K562 (cell line): ENCODE data around the gene GINS2. TPM values are rescaled to one million over a fixed set of nuclear protein-coding genes. Genes with fewer than 3 reads are reported as not detected.

Experiments used
- ATAC-seq: fragments of 200-7000 bp; cut with Tn5 transposase; 3 replicates; pipeline ENCODE4 v1.9.1; 2020; ENCODE audit warnings: moderate library complexity
- BruUV-seq: library from RNA; stranded (reverse); fragments of 400-500 nt; replicated peaks from 2 replicates; lab custom pipeline; 2021; lab: Mats Ljungman, UMichigan
- CTCF ChIA-PET: fragments of 300-600 bp; formaldehyde crosslinking; extraction: SDS; loops from one replicate; lab custom pipeline; 2021; ENCODE audit warnings: low intra/inter-chr PET ratio; lab: Yijun Ruan, JAX
- POLR2A ChIA-PET: fragments of 300-600, 350-650 bp; sonication (Branson Sonifier 250); formaldehyde crosslinking; extraction: SDS; loops from one replicate; lab custom pipeline; 2021; ENCODE audit warnings: antibody characterized with exemption, inconsistent platforms; lab: Yijun Ruan, JAX
- DNase-seq, 4 experiments: peaks; one replicate each; pipeline versions ENCODE4 v3.0.0 to v3.0.0-alpha.2; 2011 to 2018; ENCODE audit warnings: low spot score in 3 of 4, mixed read lengths in 3 of 4; ENCODE audit errors: extremely low read depth in 1 of 4
- FAIRE-seq: peaks from 2 replicates; lab custom pipeline; 2011; peaks lifted over from hg19 to GRCh38; lab: Jason Lieb, UNC
- H2AFZ ChIP-seq: 2 replicates; pipeline ENCODE4 v1.6.0; 2011; ENCODE audit warnings: low read depth, low read length, control low read depth, inconsistent platforms
- H3K27ac ChIP-seq: fragments of 200-600 bp; 3 replicates; pipeline ENCODE4 v1.8.0; 2011; ENCODE audit warnings: low read depth, mild to moderate bottlenecking, control low read depth, inconsistent platforms, low read length, moderate library complexity, mixed read lengths; ENCODE audit errors: extremely low read depth
- H3K27me3 ChIP-seq, 2 experiments: fragments of 300-600 bp in 1 of 2; 2 replicates in 1 of 2; 3 replicates in 1 of 2; pipeline versions ENCODE4 v1.6.0 to v1.8.0; 2011; ENCODE audit warnings: inconsistent platforms in 2 of 2, low read length in 2 of 2, mild to moderate bottlenecking in 1 of 2, mixed read lengths in 1 of 2, moderate library complexity in 1 of 2; ENCODE audit not compliant: control insufficient read depth in 2 of 2, insufficient read depth in 2 of 2
- H3K36me3 ChIP-seq: fragments of 300-600 bp; 3 replicates; pipeline ENCODE4 v1.8.0; 2011; ENCODE audit warnings: mild to moderate bottlenecking, low read length, inconsistent platforms; ENCODE audit not compliant: control insufficient read depth, insufficient read depth
- H3K4me1 ChIP-seq, 2 experiments: fragments of 200-600 bp in 1 of 2; replicated peaks in 1 of 2; 2 replicates in 1 of 2; 3 replicates in 1 of 2; pipeline versions ENCODE4 v1.5.1 to v1.8.0; 2011; ENCODE audit warnings: inconsistent platforms in 2 of 2, low read length in 2 of 2, mild to moderate bottlenecking in 1 of 2, mixed read lengths in 1 of 2, moderate library complexity in 1 of 2; ENCODE audit not compliant: control insufficient read depth in 2 of 2, insufficient read depth in 2 of 2
- H3K4me2 ChIP-seq: 2 replicates; pipeline ENCODE4 v1.6.1; 2011; ENCODE audit warnings: low read length, control low read depth, inconsistent platforms, mixed read lengths; ENCODE audit not compliant: insufficient read depth
- H3K4me3 ChIP-seq: fragments of 200-600 bp; sonication (generic), shearing (Covaris generic); 2 replicates; pipeline ENCODE4 v1.5.1; 2016; ENCODE audit warnings: control low read depth, inconsistent platforms
- H3K79me2 ChIP-seq: fragments of 200-600 bp; 3 replicates; pipeline ENCODE4 v1.8.0; 2011; ENCODE audit warnings: low read length, inconsistent platforms; ENCODE audit not compliant: control insufficient read depth, insufficient read depth
- H3K9ac ChIP-seq, 2 experiments: 2 replicates each; pipeline versions ENCODE4 v1.6.0 to v1.6.1; 2011; ENCODE audit warnings: low read depth in 2 of 2, low read length in 2 of 2, control low read depth in 1 of 2, inconsistent platforms in 1 of 2, mild to moderate bottlenecking in 1 of 2, mixed read lengths in 1 of 2; ENCODE audit not compliant: insufficient read depth in 1 of 2
- H3K9me1 ChIP-seq: one replicate; pipeline ENCODE4 v1.6.0; 2011; ENCODE audit warnings: inconsistent platforms, mild to moderate bottlenecking, low read length, moderate library complexity; ENCODE audit not compliant: control insufficient read depth, insufficient read depth
- H3K9me3 ChIP-seq: replicated peaks from 2 replicates; pipeline ENCODE4 v1.5.1; 2011; ENCODE audit warnings: low read depth, low read length, inconsistent platforms; ENCODE audit not compliant: control insufficient read depth, insufficient read depth
- H4K20me1 ChIP-seq: replicated peaks from 2 replicates; pipeline ENCODE4 v1.6.1; 2011; ENCODE audit warnings: low read length, inconsistent platforms, mixed read lengths; ENCODE audit not compliant: control insufficient read depth, insufficient read depth
- CREM ChIP-seq: IDR thresholded peaks from 2 replicates; pipeline ENCODE4 v1.6.1; 2014; ENCODE audit warnings: antibody characterized with exemption, low read depth
- JUNB ChIP-seq: fragments of 450-650 bp; formaldehyde crosslinking; conservative IDR thresholded peaks from 2 replicates; pipeline ENCODE4 v1.4.0; 2020; ENCODE audit warnings: mild to moderate bottlenecking
- MECOM ChIP-seq: fragments of 250-450 bp; sonication (Bioruptor Pico); IDR thresholded peaks from 2 replicates; pipeline ENCODE4 v1.8.0; 2022; ENCODE audit warnings: inconsistent platforms
- STAT5A ChIP-seq: IDR thresholded peaks from 2 replicates; pipeline ENCODE4 v1.6.1; 2012; ENCODE audit warnings: low read length, inconsistent platforms, borderline replicate concordance
- WGBS: fragments of 100-300 bp; shearing (Covaris generic); methylation state at CpG from one replicate; pipeline ENCODE4 v1.1.6; 2016; ENCODE audit warnings: low coverage, mixed read lengths; ENCODE audit not compliant: insufficient coverage; ENCODE audit errors: missing lambda C conversion rate; 5-methylcytosine and 5-hydroxymethylcytosine counted together
- in situ Hi-C: fragments of 300-500 bp; cut with MboI; formaldehyde crosslinking; loops from 4 replicates; pipeline ENCODE4 v1.15.0; 2018; ENCODE audit warnings: inconsistent platforms, mixed read lengths
- intact Hi-C: fragments of 100-400 bp; cut with micrococcal nuclease; formaldehyde crosslinking; loops from 2 replicates; pipeline ENCODE4 v1.14.2; 2022
- polyA plus RNA-seq, 8 experiments: library from polyadenylated mRNA; depleted of rRNA in 4 of 8; stranded (reverse) in 5 of 8; unstranded in 3 of 8; fragments of >200 nt; fragmentation: Nextera tagmentation in 2 of 8; fragmentation: Illumina TruSeq in 1 of 8; extraction: Ambion mirVana in 2 of 8; extraction: Trizol in 1 of 8; gene quantifications; 2 replicates each; pipeline versions ENCODE4 v1.2.1 to v1.2.3, GENCODE V29; 2011 to 2014; ENCODE audit warnings: inconsistent platforms in 1 of 8, missing spikeins in 1 of 8
- total RNA-seq, 7 experiments: library from RNA; depleted of rRNA in 6 of 7; stranded (reverse); fragments of >200 nt in 6 of 7; fragmentation: Illumina TruSeq in 2 of 7; extraction: Trizol in 2 of 7; gene quantifications; 2 replicates each; pipeline versions ENCODE4 v1.2.1 to v1.2.3, GENCODE V29; 2011 to 2021; ENCODE audit warnings: low replicate concordance in 1 of 7
- TF ChIP-seq, protein P1 (sequence below), 2 experiments: fragments of 450-650 bp; IDR thresholded peaks; 2 replicates each; pipeline ENCODE4 v1.6.1; 2016; ENCODE audit warnings: mild to moderate bottlenecking in 2 of 2, borderline replicate concordance in 1 of 2, low read depth in 1 of 2, moderate library complexity in 1 of 2

Gene GINS2
- total and polyA plus RNA-seq, 9 of the 15 experiments (the other 6 are each of a cell fraction or from before 2014, with no cell fraction given), result 40.4 to 76.2 (median 44.6) TPM

DNA sequence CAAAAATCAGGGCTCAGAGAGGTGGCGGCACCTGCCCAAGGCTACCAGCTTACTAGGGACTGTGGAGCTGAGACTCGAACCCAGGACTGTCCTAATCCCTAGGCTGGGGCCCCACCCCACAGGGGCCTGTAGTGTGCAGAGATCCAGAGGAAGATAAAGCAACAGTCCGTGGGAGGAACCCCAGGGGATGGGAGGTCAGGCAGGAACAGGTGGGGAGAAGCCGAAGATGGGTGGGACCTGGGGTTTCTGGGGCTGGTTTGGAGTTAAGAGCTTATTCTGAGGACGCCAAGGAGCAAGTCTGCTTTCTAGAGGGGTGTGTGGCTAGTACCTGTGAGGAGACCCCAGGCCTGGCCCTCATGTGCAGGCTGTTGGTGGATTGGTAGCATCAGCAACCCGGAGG is 47.2 kb upstream of the GINS2 start:
- Histone ChIP-seq H4K20me1 (peaks cover 4% of the 10 kb centered on the region), H3K9ac (no peak overlapping the region), H3K4me3 (no peak overlapping the region), H3K4me1 (peaks cover 2 to 15% of the 10 kb centered on the region in 2 experiments; a peak in 4 of 5 replicates), H3K4me2 (no peak overlapping the region), H3K36me3 (no peaks in the 10 kb centered on the region), H3K79me2 (no peaks in the 10 kb centered on the region), H3K27ac (no peak overlapping the region), H3K27me3 (peaks cover 20 to 48% of the 10 kb centered on the region in 2 experiments), H2AFZ (no peak overlapping the region), H3K9me1 (peaks cover 2% of the 10 kb centered on the region)
- POLR2A ChIA-PET, result interaction anchor here (0.6 kb wide), 2 partner anchors 9 to 471 kb away, joined by 4 to 5 read pairs; no protein-coding TSS in a partner anchor
- no TSS peak for BruUV-seq
- no peak for DNase-seq
- 13% methylated on average over 5 of the region's 6 CpGs for WGBS
- FAIRE-seq, result no peak
- in situ Hi-C loops, result no loop called here
- intact Hi-C loops, result no loop called here
- no peak for TF ChIP-seq STAT5A
- TF ChIP-seq, all 486 proteins: peak for 0
- CTCF ChIA-PET, result no interaction called here
- no peaks in the 10 kb centered on the region for H3K9me3 ChIP-seq
- ATAC-seq, result no peak

DNA sequence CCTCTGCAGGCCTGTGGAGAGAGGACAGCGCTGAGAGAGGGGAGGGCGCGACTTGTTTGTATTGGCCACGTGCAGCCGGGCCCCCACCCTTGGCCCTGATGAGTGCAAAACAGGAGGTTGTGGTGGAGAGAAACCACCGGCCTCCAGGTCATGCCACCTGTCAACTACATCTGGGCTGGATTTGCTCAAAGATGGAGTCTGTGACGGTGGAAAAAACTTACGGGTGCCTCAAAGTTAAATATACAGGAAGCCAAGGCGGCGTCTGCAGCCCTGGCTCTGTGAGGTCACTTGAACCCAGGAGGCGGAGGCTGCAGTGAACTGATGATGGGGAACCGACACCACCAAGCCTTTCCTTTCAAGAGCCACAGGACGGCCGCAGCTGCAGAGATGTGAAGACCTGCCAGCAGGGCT is 46.5 kb upstream of the GINS2 start:
- Histone ChIP-seq H3K9me3 (no peaks in the 10 kb centered on the region), H3K9ac (peak overlapping the region in 1 of 2 experiments; percentile 4; a peak in 1 of 4 replicates), H3K4me3 (no peak overlapping the region), H3K27me3 (peaks cover 17 to 46% of the 10 kb centered on the region in 2 experiments; a peak in 4 of 5 replicates), H3K27ac (no peak overlapping the region), H4K20me1 (peaks cover 4% of the 10 kb centered on the region; the same call in 1 of the 2 replicates), H3K4me2 (no peak overlapping the region), H3K9me1 (peaks cover 2% of the 10 kb centered on the region), H3K79me2 (no peaks in the 10 kb centered on the region), H2AFZ (no peak overlapping the region), H3K4me1 (peaks cover 2 to 15% of the 10 kb centered on the region in 2 experiments; a peak in 4 of 5 replicates), H3K36me3 (no peaks in the 10 kb centered on the region)
- POLR2A ChIA-PET, result no interaction called here
- intact Hi-C loops, result no loop called here
- no peak for TF ChIP-seq CREM
- no peak for TF ChIP-seq MECOM (CRISPR knock-in tag)
- TF ChIP-seq, protein P1, sequence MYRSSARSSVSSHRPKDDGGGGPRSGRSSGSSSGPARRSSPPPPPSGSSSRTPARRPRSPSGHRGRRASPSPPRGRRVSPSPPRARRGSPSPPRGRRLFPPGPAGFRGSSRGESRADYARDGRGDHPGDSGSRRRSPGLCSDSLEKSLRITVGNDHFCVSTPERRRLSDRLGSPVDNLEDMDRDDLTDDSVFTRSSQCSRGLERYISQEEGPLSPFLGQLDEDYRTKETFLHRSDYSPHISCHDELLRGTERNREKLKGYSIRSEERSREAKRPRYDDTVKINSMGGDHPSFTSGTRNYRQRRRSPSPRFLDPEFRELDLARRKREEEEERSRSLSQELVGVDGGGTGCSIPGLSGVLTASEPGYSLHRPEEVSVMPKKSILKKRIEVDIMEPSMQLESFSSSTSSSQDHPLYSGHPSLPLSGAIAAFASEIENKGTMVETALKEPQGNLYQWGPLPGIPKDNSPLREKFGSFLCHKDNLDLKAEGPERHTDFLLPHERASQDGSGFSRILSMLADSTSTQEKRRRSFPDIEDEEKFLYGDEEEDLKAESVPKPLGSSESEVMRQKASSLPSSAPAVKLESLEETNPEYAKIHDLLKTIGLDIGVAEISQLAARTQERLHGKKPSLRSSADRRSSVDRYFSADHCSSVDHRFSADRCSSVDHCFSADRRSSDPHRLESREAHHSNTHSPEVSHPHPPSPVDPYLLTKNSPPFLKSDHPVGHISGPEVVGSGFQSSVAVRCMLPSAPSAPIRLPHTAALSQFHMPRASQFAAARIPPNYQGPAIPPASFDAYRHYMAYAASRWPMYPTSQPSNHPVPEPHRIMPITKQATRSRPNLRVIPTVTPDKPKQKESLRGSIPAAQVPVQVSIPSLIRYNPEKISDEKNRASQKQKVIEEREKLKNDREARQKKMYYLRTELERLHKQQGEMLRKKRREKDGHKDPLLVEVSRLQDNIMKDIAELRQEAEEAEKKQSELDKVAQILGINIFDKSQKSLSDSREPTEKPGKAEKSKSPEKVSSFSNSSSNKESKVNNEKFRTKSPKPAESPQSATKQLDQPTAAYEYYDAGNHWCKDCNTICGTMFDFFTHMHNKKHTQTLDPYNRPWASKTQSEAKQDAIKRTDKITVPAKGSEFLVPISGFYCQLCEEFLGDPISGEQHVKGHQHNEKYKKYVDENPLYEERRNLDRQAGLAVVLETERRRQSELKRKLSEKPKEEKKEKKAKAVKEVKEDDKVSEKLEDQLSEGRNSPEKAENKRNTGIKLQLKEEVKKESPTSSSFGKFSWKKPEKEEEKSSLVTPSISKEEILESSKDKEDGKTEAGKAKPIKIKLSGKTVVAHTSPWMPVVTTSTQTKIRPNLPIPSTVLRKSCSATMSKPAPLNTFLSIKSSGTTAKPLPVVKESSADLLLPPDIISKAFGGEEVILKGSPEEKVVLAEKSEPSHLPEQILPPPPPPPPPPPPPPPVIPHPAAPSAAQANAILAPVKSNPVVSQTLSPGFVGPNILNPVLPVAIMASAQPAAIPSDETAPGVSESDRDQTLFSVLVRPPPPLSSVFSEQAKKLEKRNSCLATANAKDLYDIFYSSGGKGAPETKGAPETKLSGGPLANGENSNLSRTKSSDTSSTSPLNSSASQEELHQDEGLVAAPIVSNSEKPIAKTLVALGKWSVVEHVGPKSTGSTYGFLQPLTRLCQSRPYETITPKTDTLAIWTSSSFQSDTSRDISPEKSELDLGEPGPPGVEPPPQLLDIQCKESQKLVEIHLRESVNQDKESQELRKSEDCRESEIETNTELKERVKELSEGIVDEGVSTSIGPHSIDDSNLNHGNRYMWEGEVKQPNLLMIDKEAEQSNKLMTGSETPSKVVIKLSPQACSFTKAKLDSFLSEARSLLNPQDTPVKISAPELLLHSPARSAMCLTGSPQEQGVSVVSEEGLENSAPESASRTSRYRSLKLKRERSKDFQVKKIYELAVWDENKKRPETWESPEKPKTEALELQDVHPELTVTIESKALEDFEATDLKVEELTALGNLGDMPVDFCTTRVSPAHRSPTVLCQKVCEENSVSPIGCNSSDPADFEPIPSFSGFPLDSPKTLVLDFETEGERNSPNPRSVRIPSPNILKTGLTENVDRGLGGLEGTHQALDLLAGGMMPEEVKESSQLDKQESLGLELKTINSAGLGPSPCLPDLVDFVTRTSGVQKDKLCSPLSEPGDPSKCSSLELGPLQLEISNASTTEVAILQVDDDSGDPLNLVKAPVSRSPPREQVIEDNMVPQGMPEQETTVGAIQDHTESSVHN (IDR thresholded peaks at IDR 0.05; ENCODE audit: borderline replicate concordance in 1 of 2, low read depth in 1 of 2), result no peak
- no peak for TF ChIP-seq JUNB
- CTCF ChIA-PET, result no interaction called here
- DNase-seq (no peak), FAIRE-seq (no peak), ATAC-seq (no peak)
- no TSS peak for BruUV-seq
- in situ Hi-C loops, result no loop called here
- WGBS, result 40% methylated on average over 14 of the region's 14 CpGs
